OCI-LY3 (cell line): ENCODE measurements around the gene CRYBA2.

ENCODE experiments used
- H2AFZ ChIP-seq: fragments of 200-600, 300-600 bp; shearing (Covaris generic); 2 replicates; pipeline ENCODE4 v1.6.0; 2014; ENCODE audit warnings: antibody characterized with exemption, low read depth, low read length
- H3K27ac ChIP-seq: fragments of 200-600, 300-600 bp; sonication (generic); 2 replicates; pipeline ENCODE4 v1.5.1; 2014; ENCODE audit warnings: mild to moderate bottlenecking, low read length, moderate library complexity, mixed read lengths
- H3K27me3 ChIP-seq: fragments of 200-600, 300-600 bp; sonication (generic); 2 replicates; pipeline ENCODE4 v1.6.1; 2014; ENCODE audit warnings: low read depth, low read length, mixed read lengths
- H3K36me3 ChIP-seq: fragments of 200-600, 300-600 bp; sonication (generic); replicated peaks from 2 replicates; pipeline ENCODE3; 2014; ENCODE audit warnings: low read depth, low read length, mixed read lengths
- H3K4me1 ChIP-seq: fragments of 300-600, 200-600 bp; sonication (generic); 2 replicates; pipeline ENCODE4 v1.6.1; 2014; ENCODE audit warnings: low read length, mixed read lengths
- H3K4me2 ChIP-seq: fragments of 200-600, 300-600 bp; sonication (generic); 2 replicates; pipeline ENCODE4 v1.6.1; 2014; ENCODE audit warnings: low read length, mixed read lengths
- H3K4me3 ChIP-seq: fragments of 300-600, 200-600 bp; sonication (generic); 2 replicates; pipeline ENCODE4 v1.5.1; 2014; ENCODE audit warnings: antibody characterized with exemption, mild to moderate bottlenecking, low read length, moderate library complexity
- H3K79me2 ChIP-seq: fragments of 300-600, 200-600 bp; shearing (Covaris generic); 2 replicates; pipeline ENCODE4 v1.6.1; 2014; ENCODE audit warnings: mild to moderate bottlenecking, low read length, mixed read lengths
- H3K9ac ChIP-seq: fragments of 300-600, 200-600 bp; shearing (Covaris generic); 2 replicates; pipeline ENCODE4 v1.6.0; 2014; ENCODE audit warnings: mild to moderate bottlenecking, low read length, moderate library complexity
- H3K9me3 ChIP-seq: fragments of 200-600, 300-600 bp; shearing (Covaris generic); 2 replicates; pipeline ENCODE4 v1.6.1; 2014; ENCODE audit warnings: low read length, mixed read lengths; ENCODE audit not compliant: insufficient read depth
- H4K20me1 ChIP-seq: fragments of 200-600, 300-600 bp; sonication (generic); 2 replicates; pipeline ENCODE4 v1.6.1; 2016; ENCODE audit warnings: low read length, mixed read lengths; ENCODE audit not compliant: insufficient read depth
- CTCF ChIP-seq: fragments of 200-600, 300-600 bp; sonication (generic); IDR thresholded peaks from 2 replicates; pipeline ENCODE4 v1.5.1; 2014; ENCODE audit warnings: antibody characterized with exemption, low read length, low read depth
- EZH2phosphoT487 ChIP-seq: fragments of 200-600 bp; shearing (Covaris generic); IDR thresholded peaks from 2 replicates; pipeline ENCODE4 v1.6.1; 2018; ENCODE audit warnings: antibody characterized with exemption, mixed run types, low read depth

Gene CRYBA2

GRCh38 chr2:218959141-218959731, 34.0 kb downstream of the CRYBA2 start, which contains the start of gene CDK5R2:
Gene CDK5R2, plus strand, starts transcription at chr2:218959666. Its CDS starts 155 bp downstream, at chr2:218959821.
- Histone ChIP-seq H3K9ac (peak within 1 kb of the TSS; percentile 72), H2AFZ (peak within 1 kb of the TSS; percentile 78; the same call in 1 of the 2 replicates), H3K4me1 (peaks cover 5% of the 10 kb centered on the region; the same call in 1 of the 2 replicates), H3K9me3 (no peaks in the 10 kb centered on the region), H3K36me3 (no peaks in the 10 kb centered on the region), H4K20me1 (no peaks in the 10 kb centered on the region), H3K27me3 (no peaks in the 10 kb centered on the region), H3K4me3 (peak within 1 kb of the TSS; percentile 94), H3K79me2 (no peaks in the 10 kb centered on the region), H3K4me2 (peak within 1 kb of the TSS; percentile 94), H3K27ac (no peak within 1 kb of the TSS)
- TF ChIP-seq EZH2phosphoT487 (no peak), CTCF (no peak)

DNA sequence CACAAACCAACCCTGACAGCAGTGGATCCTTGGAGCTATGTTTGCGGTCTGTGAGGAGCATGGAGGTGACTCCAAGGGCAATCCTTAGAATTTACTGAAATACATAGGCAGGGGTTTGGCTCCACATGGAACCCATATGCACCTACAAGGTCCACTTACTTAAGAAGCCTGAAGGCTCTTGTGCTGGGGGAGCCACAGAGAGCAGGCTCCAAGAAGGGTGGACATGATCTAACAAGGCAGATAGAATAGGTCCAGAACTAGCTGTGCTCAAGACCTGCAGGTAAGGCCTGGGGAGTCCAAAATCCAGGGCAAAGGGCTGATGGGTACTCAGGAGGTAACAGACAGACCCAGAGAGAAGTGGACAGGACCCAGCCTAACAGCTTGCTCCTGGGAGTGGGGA, 34.9 kb downstream of the CRYBA2 start:
- H3K27me3 ChIP-seq = no peaks in the 10 kb centered on the region
- TF ChIP-seq CTCF (no peak), EZH2phosphoT487 (no peak)
- H4K20me1 ChIP-seq = no peaks in the 10 kb centered on the region
- no peak overlapping the region for H2AFZ ChIP-seq
- peaks cover 5% of the 10 kb centered on the region; the same call in 1 of the 2 replicates for H3K4me1 ChIP-seq
- H3K79me2 ChIP-seq = no peaks in the 10 kb centered on the region
- H3K27ac ChIP-seq = no peak overlapping the region
- no peaks in the 10 kb centered on the region for H3K9me3 ChIP-seq
- H3K4me3 ChIP-seq = no peak overlapping the region
- H3K9ac ChIP-seq = no peak overlapping the region
- no peaks in the 10 kb centered on the region for H3K36me3 ChIP-seq
- peak overlapping the region; percentile 94; the same call in 1 of the 2 replicates for H3K4me2 ChIP-seq

DNA sequence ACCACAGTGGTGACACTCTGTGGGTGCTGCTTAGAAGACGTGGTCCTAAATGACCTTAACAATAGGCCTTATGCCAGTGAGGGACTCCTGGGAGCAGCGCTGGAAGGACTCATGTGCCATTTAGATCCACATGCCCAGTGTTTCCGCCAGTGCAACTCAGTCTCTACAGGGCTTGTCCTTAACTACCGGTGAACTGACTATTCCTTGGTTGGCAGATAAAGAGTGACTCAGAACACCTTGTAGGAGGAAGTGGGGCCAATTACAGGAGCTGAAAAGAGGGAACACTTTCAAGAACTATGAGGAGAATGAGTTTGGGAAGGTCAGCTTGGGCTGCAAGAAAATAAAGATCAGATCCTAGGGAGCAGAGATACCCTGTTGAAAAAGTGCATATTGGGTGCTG, 35.6 kb downstream of the CRYBA2 start:
- H3K9ac ChIP-seq = no peak overlapping the region
- H3K27ac ChIP-seq = no peak overlapping the region
- no peaks in the 10 kb centered on the region for H3K36me3 ChIP-seq
- no peaks in the 10 kb centered on the region for H3K79me2 ChIP-seq
- no peaks in the 10 kb centered on the region for H4K20me1 ChIP-seq
- no peak overlapping the region for H3K4me2 ChIP-seq
- no peak overlapping the region for H2AFZ ChIP-seq
- no peak for TF ChIP-seq EZH2phosphoT487
- no peak for TF ChIP-seq CTCF
- no peaks in the 10 kb centered on the region for H3K27me3 ChIP-seq
- no peaks in the 10 kb centered on the region for H3K9me3 ChIP-seq
- peaks cover 5% of the 10 kb centered on the region; the same call in 1 of the 2 replicates for H3K4me1 ChIP-seq
- no peak overlapping the region for H3K4me3 ChIP-seq

DNA sequence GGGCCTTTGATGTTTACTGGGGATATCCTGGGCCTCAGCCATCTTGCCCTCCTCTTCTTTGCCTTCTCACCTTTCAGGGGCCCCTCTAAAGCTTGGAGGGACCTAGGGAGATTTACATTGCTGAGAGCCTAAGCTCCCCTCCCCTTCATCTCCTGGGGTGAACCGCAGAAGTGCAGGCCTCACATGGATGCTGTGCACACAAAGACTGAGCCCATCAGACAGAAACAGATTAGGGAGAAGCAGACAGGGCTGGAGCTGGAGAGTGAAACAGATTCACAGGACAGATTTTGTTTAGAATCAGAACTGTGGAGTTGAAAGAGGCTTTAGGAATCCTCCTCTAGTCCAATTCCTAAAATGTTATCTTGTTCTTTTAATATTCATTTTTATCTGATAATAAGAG, 37.2 kb downstream of the CRYBA2 start:
- Histone ChIP-seq H4K20me1 (no peaks in the 10 kb centered on the region), H2AFZ (no peak overlapping the region), H3K4me1 (peaks cover 5% of the 10 kb centered on the region; the same call in 1 of the 2 replicates), H3K79me2 (no peaks in the 10 kb centered on the region), H3K9me3 (no peaks in the 10 kb centered on the region), H3K4me2 (no peak overlapping the region), H3K27ac (no peak overlapping the region), H3K9ac (no peak overlapping the region), H3K36me3 (no peaks in the 10 kb centered on the region), H3K27me3 (no peaks in the 10 kb centered on the region), H3K4me3 (no peak overlapping the region)
- TF ChIP-seq EZH2phosphoT487 (no peak), CTCF (no peak)
